Loucy (cell line): Measurements from ENCODE around the gene ALPI.

ENCODE experiments used
- CTCF ChIP-seq: fragments of 200-600 bp; sonication (generic); conservative IDR thresholded peaks from 2 replicates; pipeline ENCODE4 v1.5.1; 2014; ENCODE audit warnings: mild to moderate bottlenecking, antibody characterized with exemption, low read length
- EZH2phosphoT487 ChIP-seq: fragments of 200-600 bp; IDR thresholded peaks from 2 replicates; pipeline ENCODE4 v1.6.1; 2018; ENCODE audit warnings: antibody characterized with exemption, mild to moderate bottlenecking, moderate library complexity, borderline replicate concordance

- TF ChIP-seq CTCF, result no peak
- no peak for TF ChIP-seq EZH2phosphoT487
These were observed 45.6 kb upstream of the ALPI start for GRCh38 chr2:232410238-232410900.
